Measurements from ENCODE around the gene CAPS2.

The CAPS2 gene

DNA sequence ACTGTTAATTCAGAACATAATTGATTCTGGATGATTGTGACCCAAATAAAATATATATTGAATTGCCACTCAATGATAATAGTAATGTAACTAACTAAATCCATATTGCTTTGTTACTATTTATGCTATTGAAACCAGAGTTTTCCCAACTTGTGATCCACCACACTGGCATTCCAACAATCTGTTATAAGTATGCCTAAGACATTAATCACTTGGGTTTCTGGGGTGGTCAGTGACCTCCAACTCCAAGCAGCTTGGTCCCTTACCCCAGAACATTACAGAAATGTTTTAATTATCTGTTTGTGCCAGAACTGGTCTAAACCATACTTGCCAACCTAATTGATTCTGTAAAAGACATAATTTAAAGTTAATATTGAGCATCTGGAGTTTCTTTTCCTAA lies 14.6 kb downstream of the CAPS2 start:
- in situ Hi-C loops (cut with MboI; ENCODE audit: low sequenced_read_pairs, unreplicated experiment) = no loop called here
- DNase-seq (ENCODE audit: low spot score) = no peak
- TF ChIP-seq CTCF (IDR thresholded peaks at IDR 0.05; ENCODE audit: borderline replicate concordance, control extremely low read depth, extremely low read depth, insufficient read depth, missing control alignments) = no peak

- in situ Hi-C loops (cut with MboI; ENCODE audit: low sequenced_read_pairs, unreplicated experiment) = no loop called here
- no peak for TF ChIP-seq CTCF (IDR thresholded peaks at IDR 0.05; ENCODE audit: borderline replicate concordance, control extremely low read depth, extremely low read depth, insufficient read depth, missing control alignments)
Observed at GRCh38 chr12:75311369-75311768, 18.8 kb downstream of the CAPS2 start.

GRCh38 chr12:75308279-75308678 lies 21.8 kb downstream of the CAPS2 start:
- in situ Hi-C loops (cut with MboI; ENCODE audit: low sequenced_read_pairs, unreplicated experiment) = no loop called here
- DNase-seq (ENCODE audit: low spot score) = no peak
- no peak for TF ChIP-seq CTCF (IDR thresholded peaks at IDR 0.05; ENCODE audit: borderline replicate concordance, control extremely low read depth, extremely low read depth, insufficient read depth, missing control alignments)

More at GRCh38 chr12:75311369-75311768, 18.8 kb downstream of the CAPS2 start:
- no peak for DNase-seq (ENCODE audit: low spot score)

GRCh38 chr12:75305412-75306332 lies 24.5 kb downstream of the CAPS2 start:
- no peak for DNase-seq (ENCODE audit: low spot score)
- in situ Hi-C loops (cut with MboI; ENCODE audit: low sequenced_read_pairs, unreplicated experiment) = no loop called here
- no peak for TF ChIP-seq CTCF (IDR thresholded peaks at IDR 0.05; ENCODE audit: borderline replicate concordance, control extremely low read depth, extremely low read depth, insufficient read depth, missing control alignments)

GRCh38 chr12:75302781-75303180 lies 27.3 kb downstream of the CAPS2 start:
- TF ChIP-seq CTCF (IDR thresholded peaks at IDR 0.05; ENCODE audit: borderline replicate concordance, control extremely low read depth, extremely low read depth, insufficient read depth, missing control alignments) = no peak
- in situ Hi-C loops (cut with MboI; ENCODE audit: low sequenced_read_pairs, unreplicated experiment) = no loop called here
- no peak for DNase-seq (ENCODE audit: low spot score)

GRCh38 chr12:75302225-75302624 lies 27.9 kb downstream of the CAPS2 start:
- DNase-seq (ENCODE audit: low spot score) = no peak
- in situ Hi-C loops (cut with MboI; ENCODE audit: low sequenced_read_pairs, unreplicated experiment) = no loop called here
- TF ChIP-seq CTCF (IDR thresholded peaks at IDR 0.05; ENCODE audit: borderline replicate concordance, control extremely low read depth, extremely low read depth, insufficient read depth, missing control alignments) = no peak

All from GM13976 (cell line).